H9 (cell line): ENCODE measurements around the gene SLC1A4. TPM values are rescaled to one million over a fixed set of nuclear protein-coding genes. Genes with fewer than 3 reads are reported as not detected.

Source experiments
- DNase-seq: peaks from one replicate; pipeline ENCODE4 v3.0.0-alpha.2; 2017
- H2AFZ ChIP-seq: one replicate; pipeline ENCODE4 v1.6.1; 2013; ENCODE audit warnings: mild to moderate bottlenecking, low read length, control low read depth, moderate library complexity
- H2AK5ac ChIP-seq: 2 replicates; pipeline ENCODE4 v1.6.1; 2013; ENCODE audit warnings: low read length, control low read depth, mixed read lengths; ENCODE audit not compliant: insufficient read length
- H2BK120ac ChIP-seq: one replicate; pipeline ENCODE4 v1.6.1; 2013; ENCODE audit warnings: low read depth, mild to moderate bottlenecking, low read length, control low read depth, inconsistent platforms; ENCODE audit not compliant: poor library complexity, severe bottlenecking
- H2BK12ac ChIP-seq: 2 replicates; pipeline ENCODE4 v1.6.1; 2013; ENCODE audit warnings: low read length, control low read depth, mixed read lengths, low read depth; ENCODE audit not compliant: insufficient read length
- H2BK15ac ChIP-seq: 2 replicates; pipeline ENCODE4 v1.6.1; 2013; ENCODE audit warnings: low read depth, low read length, control low read depth
- H2BK20ac ChIP-seq: one replicate; pipeline ENCODE4 v1.6.1; 2013; ENCODE audit warnings: low read depth, mild to moderate bottlenecking, low read length, control low read depth, inconsistent platforms; ENCODE audit not compliant: poor library complexity, severe bottlenecking
- H2BK5ac ChIP-seq: 2 replicates; pipeline ENCODE4 v1.6.1; 2013; ENCODE audit warnings: low read length, control low read depth, mixed read lengths; ENCODE audit not compliant: insufficient read length
- H3K14ac ChIP-seq: 2 replicates; pipeline ENCODE4 v1.6.1; 2013; ENCODE audit warnings: low read length, control low read depth; ENCODE audit not compliant: insufficient read depth
- H3K18ac ChIP-seq: 2 replicates; pipeline ENCODE4 v1.6.1; 2013; ENCODE audit warnings: low read depth, mild to moderate bottlenecking, mixed read lengths, low read length, control low read depth; ENCODE audit not compliant: insufficient read length
- H3K23ac ChIP-seq: 2 replicates; pipeline ENCODE4 v1.6.1; 2013; ENCODE audit warnings: low read length, control low read depth, mixed read lengths, low read depth; ENCODE audit not compliant: insufficient read length
- H3K23me2 ChIP-seq: 2 replicates; pipeline ENCODE4 v1.6.1; 2013; ENCODE audit warnings: low read depth, mild to moderate bottlenecking, mixed read lengths, low read length, control low read depth; ENCODE audit not compliant: insufficient read length, poor library complexity, severe bottlenecking
- H3K27ac ChIP-seq: 2 replicates; pipeline ENCODE4 v1.5.1; 2013; ENCODE audit warnings: low read length, control low read depth, mixed read lengths, low read depth; ENCODE audit not compliant: insufficient read length
- H3K27me3 ChIP-seq: 2 replicates; pipeline ENCODE4 v1.6.1; 2013; ENCODE audit warnings: low read length, control low read depth, inconsistent platforms; ENCODE audit not compliant: insufficient read depth
- H3K4ac ChIP-seq: 2 replicates; pipeline ENCODE4 v1.6.1; 2013; ENCODE audit warnings: low read depth, mild to moderate bottlenecking, control low read depth, inconsistent platforms, low read length, moderate library complexity
- H3K4me1 ChIP-seq: 2 replicates; pipeline ENCODE4 v1.6.1; 2013; ENCODE audit warnings: low read length, control low read depth, inconsistent platforms; ENCODE audit not compliant: insufficient read depth
- H3K4me2 ChIP-seq: 2 replicates; pipeline ENCODE4 v1.6.1; 2013; ENCODE audit warnings: low read length, control low read depth, mixed read lengths; ENCODE audit not compliant: insufficient read length, insufficient read depth
- H3K56ac ChIP-seq: 2 replicates; pipeline ENCODE4 v1.6.1; 2013; ENCODE audit warnings: low read depth, mild to moderate bottlenecking, mixed read lengths, low read length, control low read depth; ENCODE audit not compliant: insufficient read length
- H3K79me1 ChIP-seq: 2 replicates; pipeline ENCODE4 v1.6.1; 2013; ENCODE audit warnings: low read depth, mild to moderate bottlenecking, moderate library complexity, low read length, control low read depth, inconsistent platforms; ENCODE audit not compliant: insufficient read depth, poor library complexity, severe bottlenecking
- H3K79me2 ChIP-seq: 2 replicates; pipeline ENCODE4 v1.6.1; 2013; ENCODE audit warnings: low read length, control low read depth, inconsistent platforms; ENCODE audit not compliant: insufficient read depth
- H3K9ac ChIP-seq: 2 replicates; pipeline ENCODE4 v1.6.1; 2013; ENCODE audit warnings: low read length, control low read depth, mixed read lengths; ENCODE audit not compliant: insufficient read length; ENCODE audit errors: extremely low read depth
- H3K9me3 ChIP-seq: one replicate; pipeline ENCODE4 v1.6.1; 2013; ENCODE audit warnings: low read depth, low read length, inconsistent platforms; ENCODE audit not compliant: control insufficient read depth
- H3T11ph ChIP-seq: one replicate; pipeline ENCODE4 v1.6.1; 2013; ENCODE audit warnings: mild to moderate bottlenecking, low read length, control low read depth, inconsistent platforms
- H4K20me1 ChIP-seq: one replicate; pipeline ENCODE4 v1.6.1; 2013; ENCODE audit not compliant: control insufficient read depth, insufficient read length, insufficient read depth
- H4K5ac ChIP-seq: 2 replicates; pipeline ENCODE4 v1.6.1; 2013; ENCODE audit warnings: low read depth, mild to moderate bottlenecking, mixed read lengths, low read length, control low read depth; ENCODE audit not compliant: insufficient read length
- H4K8ac ChIP-seq: replicated peaks from 2 replicates; pipeline ENCODE4 v1.6.1; 2013; ENCODE audit warnings: low read length, control low read depth, mixed read lengths, low read depth; ENCODE audit not compliant: insufficient read length
- H4K91ac ChIP-seq: 2 replicates; pipeline ENCODE4 v1.6.1; 2013; ENCODE audit warnings: low read depth, mild to moderate bottlenecking, moderate library complexity, mixed read lengths, low read length, control low read depth; ENCODE audit not compliant: insufficient read length
- H3K27ac Mint-ChIP-seq, 3 experiments: 2 replicates in 2 of 3; 3 replicates in 1 of 3; pipeline ENCODE4 v1.8.0; 2020 to 2021; ENCODE audit warnings: mixed read lengths in 3 of 3, mild to moderate bottlenecking in 1 of 3, moderate library complexity in 1 of 3
- H3K27me3 Mint-ChIP-seq: 2 replicates; pipeline ENCODE4 v1.8.0; 2021; ENCODE audit warnings: low read depth, mild to moderate bottlenecking, moderate library complexity, mixed read lengths
- H3K36me3 Mint-ChIP-seq, 3 experiments: 2 replicates in 2 of 3; 3 replicates in 1 of 3; pipeline ENCODE4 v1.8.0; 2020 to 2021; ENCODE audit warnings: low read depth in 3 of 3, mixed read lengths in 3 of 3; ENCODE audit not compliant: insufficient read depth in 1 of 3
- H3K4me1 Mint-ChIP-seq, 2 experiments: 2 replicates each; pipeline ENCODE4 v1.8.0; 2020; ENCODE audit warnings: mixed read lengths in 2 of 2
- H3K4me3 Mint-ChIP-seq, 2 experiments: 2 replicates in 1 of 2; 3 replicates in 1 of 2; pipeline ENCODE4 v1.8.0; 2020 to 2021; ENCODE audit warnings: mild to moderate bottlenecking in 2 of 2, mixed read lengths in 2 of 2, moderate library complexity in 1 of 2
- H3K9me3 Mint-ChIP-seq, 2 experiments: 2 replicates in 1 of 2; 3 replicates in 1 of 2; pipeline ENCODE4 v1.8.0; 2020; ENCODE audit warnings: mild to moderate bottlenecking in 2 of 2, mixed read lengths in 2 of 2, moderate library complexity in 1 of 2
- CTCF ChIP-seq: fragments of 200-600 bp; sonication (generic); conservative IDR thresholded peaks from 3 replicates; pipeline ENCODE4 v1.8.0; 2021; ENCODE audit warnings: antibody characterized with exemption, mild to moderate bottlenecking
- WGBS: extraction: QIAGEN DNeasy Blood & Tissue Kit; methylation state at CpG from one replicate; pipeline ENCODE4 v1.1.7; 2013; ENCODE audit warnings: missing lambda C conversion rate, low lambda C conversion rate, mixed read lengths; ENCODE audit not compliant: insufficient read length; ENCODE audit errors: extremely low coverage; 5-methylcytosine and 5-hydroxymethylcytosine counted together
- total RNA-seq: library from RNA; stranded (reverse); gene quantifications from 2 replicates; pipeline ENCODE4 v1.2.1, GENCODE V29; 2021

SLC1A4 gene
- total RNA-seq, 1 experiment from 2014 or later = 1.9 TPM

- Mint-ChIP-seq H3K27ac (no peak overlapping the region; a peak in 1 of 7 replicates), H3K4me1 (peaks cover 11 to 17% of the 10 kb centered on the region in 2 experiments), H3K27me3 (no peaks in the 10 kb centered on the region), H3K9me3 (no peaks in the 10 kb centered on the region), H3K36me3 (peaks cover 0 to 2% (median 0%) of the 10 kb centered on the region in 3 experiments; a peak in 2 of 7 replicates), H3K4me3 (no peak overlapping the region)
- Histone ChIP-seq H3K9ac (no peak overlapping the region), H3K56ac (no peak overlapping the region), H3K27me3 (no peaks in the 10 kb centered on the region), H2BK120ac (no peak overlapping the region), H2BK20ac (no peak overlapping the region), H3K4me2 (no peak overlapping the region), H3T11ph (no peak overlapping the region), H3K18ac (no peak overlapping the region), H3K27ac (no peak overlapping the region), H2AFZ (no peak overlapping the region), H3K23ac (no peak overlapping the region), H4K8ac (no peak overlapping the region), H3K4me1 (no peaks in the 10 kb centered on the region; the same call in 1 of the 2 replicates), H4K20me1 (no peaks in the 10 kb centered on the region), H3K4ac (no peak overlapping the region), H3K23me2 (no peaks in the 10 kb centered on the region), H3K79me2 (no peaks in the 10 kb centered on the region), H4K91ac (no peak overlapping the region), H3K79me1 (no peaks in the 10 kb centered on the region), H2AK5ac (no peak overlapping the region), H2BK15ac (no peak overlapping the region), H3K14ac (no peak overlapping the region), H2BK12ac (no peak overlapping the region), H2BK5ac (no peak overlapping the region), H4K5ac (no peak overlapping the region), H3K9me3 (no peaks in the 10 kb centered on the region)
- no CpG with 5 or more reads among the region's 15 CpGs for WGBS
- TF ChIP-seq CTCF = no peak
- no peak for DNase-seq
Observed at GRCh38 chr2:65018141-65018582, 29.0 kb downstream of the SLC1A4 start.
